NCI-H1694 (cell line): ENCODE measurements around the gene TEPSIN.

Experiments used
- DNase-seq: peaks from one replicate; lab custom pipeline; 2025; lab: John Stamatoyannopoulos, UW

Gene TEPSIN

GRCh38 chr17:81221371-81221841 is 17.4 kb downstream of the TEPSIN start:
- no peak for DNase-seq

GRCh38 chr17:81219476-81220180 is 19.2 kb downstream of the TEPSIN start:
- DNase-seq: no peak

GRCh38 chr17:81218991-81219390 is 19.9 kb downstream of the TEPSIN start:
- DNase-seq: no peak

- no peak for DNase-seq
Measured at GRCh38 chr17:81218459-81218858, 20.4 kb downstream of the TEPSIN start.

- DNase-seq: no peak
Measured at GRCh38 chr17:81217491-81217890, 21.4 kb downstream of the TEPSIN start.

GRCh38 chr17:81213978-81214377 is 24.9 kb downstream of the TEPSIN start:
- DNase-seq: no peak

GRCh38 chr17:81212365-81212764 is 26.5 kb downstream of the TEPSIN start:
- no peak for DNase-seq

GRCh38 chr17:81210868-81211267 is 28.0 kb downstream of the TEPSIN start:
- DNase-seq: no peak

GRCh38 chr17:81210466-81210865 is 28.4 kb downstream of the TEPSIN start:
- no peak for DNase-seq

- no peak for DNase-seq
Measured at GRCh38 chr17:81209141-81209540, 29.7 kb downstream of the TEPSIN start.

- no peak for DNase-seq
Measured at GRCh38 chr17:81208651-81209050, 30.2 kb downstream of the TEPSIN start.

GRCh38 chr17:81207610-81208581 is 31.0 kb downstream of the TEPSIN start:
- DNase-seq: peak; percentile 16

- DNase-seq: no peak
Measured at GRCh38 chr17:81206657-81207056, 32.2 kb downstream of the TEPSIN start.

- no peak for DNase-seq
Measured at GRCh38 chr17:81206166-81206565, 32.7 kb downstream of the TEPSIN start.

- no peak for DNase-seq
Measured at GRCh38 chr17:81204578-81204977, 34.3 kb downstream of the TEPSIN start.

- DNase-seq: no peak
Measured at GRCh38 chr17:81203136-81203535, 35.7 kb downstream of the TEPSIN start.

- no peak for DNase-seq
Measured at GRCh38 chr17:81202318-81202717, 36.5 kb downstream of the TEPSIN start.

GRCh38 chr17:81200695-81201580 is 37.9 kb downstream of the TEPSIN start:
- peak; percentile 81 for DNase-seq

- no peak for DNase-seq
Measured at GRCh38 chr17:81200201-81200600, 38.7 kb downstream of the TEPSIN start.

- DNase-seq: no peak
Measured at GRCh38 chr17:81199482-81199830, 39.4 kb downstream of the TEPSIN start.

GRCh38 chr17:81198826-81199481 is 39.9 kb downstream of the TEPSIN start:
- no peak for DNase-seq
